Neutrophil (primary cell): ENCODE results near the gene OR5AR1.

Experiments used
- H3K27ac ChIP-seq: fragments of 200-600 bp; sonication (generic); 2 replicates; pipeline ENCODE4 v1.5.1; 2016; ENCODE audit warnings: mild to moderate bottlenecking, moderate library complexity
- H3K27me3 ChIP-seq: fragments of 200-600 bp; sonication (generic); 2 replicates; pipeline ENCODE4 v1.6.0; 2016; ENCODE audit warnings: mild to moderate bottlenecking
- H3K36me3 ChIP-seq: fragments of 200-600 bp; sonication (generic); 2 replicates; pipeline ENCODE4 v1.5.1; 2017
- H3K4me1 ChIP-seq, 2 experiments: fragments of 200-600 bp in 1 of 2; sonication (generic) in 1 of 2; 1 replicate in 1 of 2; 2 replicates in 1 of 2; pipeline versions ENCODE4 v1.5.1 to v1.6.1; 2013 to 2016; ENCODE audit warnings: low read depth in 1 of 2, low read length in 1 of 2, mild to moderate bottlenecking in 1 of 2, moderate library complexity in 1 of 2; ENCODE audit not compliant: control insufficient read depth in 1 of 2, insufficient read depth in 1 of 2
- H3K4me3 ChIP-seq, 2 experiments: fragments of 200-600 bp in 1 of 2; sonication (generic) in 1 of 2; 1 replicate in 1 of 2; 2 replicates in 1 of 2; pipeline ENCODE4 v1.5.1; 2013 to 2016; ENCODE audit warnings: low read depth in 1 of 2, low read length in 1 of 2, mild to moderate bottlenecking in 1 of 2, moderate library complexity in 1 of 2
- H3K9me3 ChIP-seq: fragments of 200-600 bp; sonication (generic); 2 replicates; pipeline ENCODE4 v1.5.1; 2016
- CTCF ChIP-seq: fragments of 200-600 bp; sonication (generic); IDR thresholded peaks from 2 replicates; pipeline ENCODE4 v1.5.1; 2016; ENCODE audit warnings: antibody characterized with exemption

OR5AR1 gene

GRCh38 chr11:56663386-56663785 lies at the start of gene OR5AR1:
OR5AR1 (plus strand) TSS chr11:56663686; CDS start chr11:56663686, 0 bp downstream.
- no peak for TF ChIP-seq CTCF
- no peaks in the 10 kb centered on the region for H3K27me3 ChIP-seq
- no peak within 1 kb of the TSS for H3K4me3 ChIP-seq
- H3K4me1 ChIP-seq, result no peaks in the 10 kb centered on the region
- no peaks in the 10 kb centered on the region for H3K9me3 ChIP-seq
- no peak within 1 kb of the TSS for H3K27ac ChIP-seq
- H3K36me3 ChIP-seq, result no peaks in the 10 kb centered on the region

- H3K4me1 ChIP-seq, result no peaks in the 10 kb centered on the region
- H3K9me3 ChIP-seq, result no peaks in the 10 kb centered on the region
- H3K36me3 ChIP-seq, result no peaks in the 10 kb centered on the region
- H3K27ac ChIP-seq, result no peak overlapping the region
- H3K27me3 ChIP-seq, result no peaks in the 10 kb centered on the region
- no peak overlapping the region for H3K4me3 ChIP-seq
- TF ChIP-seq CTCF, result no peak
These were observed 38.8 kb upstream of the OR5AR1 start for GRCh38 chr11:56624661-56625110.

- H3K9me3 ChIP-seq, result no peaks in the 10 kb centered on the region
- no peak overlapping the region for H3K27ac ChIP-seq
- H3K36me3 ChIP-seq, result no peaks in the 10 kb centered on the region
- TF ChIP-seq CTCF, result no peak
- no peaks in the 10 kb centered on the region for H3K27me3 ChIP-seq
- no peak overlapping the region for H3K4me3 ChIP-seq
- H3K4me1 ChIP-seq, result no peaks in the 10 kb centered on the region
These were observed 37.5 kb upstream of the OR5AR1 start for GRCh38 chr11:56625946-56626345.

- TF ChIP-seq CTCF, result no peak
- no peaks in the 10 kb centered on the region for H3K9me3 ChIP-seq
- H3K4me1 ChIP-seq, result no peaks in the 10 kb centered on the region
- no peaks in the 10 kb centered on the region for H3K36me3 ChIP-seq
- H3K27ac ChIP-seq, result no peak overlapping the region
- no peaks in the 10 kb centered on the region for H3K27me3 ChIP-seq
- no peak overlapping the region for H3K4me3 ChIP-seq
These were observed 31.2 kb upstream of the OR5AR1 start for GRCh38 chr11:56632329-56632728.

GRCh38 chr11:56636861-56637260 lies 26.6 kb upstream of the OR5AR1 start:
- Histone ChIP-seq H3K9me3 (no peaks in the 10 kb centered on the region), H3K27me3 (no peaks in the 10 kb centered on the region), H3K27ac (no peak overlapping the region), H3K4me3 (no peak overlapping the region), H3K36me3 (no peaks in the 10 kb centered on the region), H3K4me1 (no peaks in the 10 kb centered on the region)
- TF ChIP-seq CTCF, result no peak

GRCh38 chr11:56637500-56637899 lies 26.0 kb upstream of the OR5AR1 start:
- H3K9me3 ChIP-seq, result no peaks in the 10 kb centered on the region
- H3K36me3 ChIP-seq, result no peaks in the 10 kb centered on the region
- no peak for TF ChIP-seq CTCF
- no peak overlapping the region for H3K4me3 ChIP-seq
- no peak overlapping the region for H3K27ac ChIP-seq
- no peaks in the 10 kb centered on the region for H3K4me1 ChIP-seq
- no peaks in the 10 kb centered on the region for H3K27me3 ChIP-seq
